SKM-1 treated with dmso at 0.1 percent for 144 hours (cell line): ENCODE data around the gene DYNC1I1.

ENCODE experiments used
- DNase-seq: peaks from one replicate; lab custom pipeline; 2025; ENCODE audit not compliant: unreplicated experiment; lab: John Stamatoyannopoulos, UW

DYNC1I1 gene

GRCh38 chr7:96126382-96126781 lies 354.0 kb downstream of the DYNC1I1 start:
- DNase-seq: no peak

- no peak for DNase-seq
Measured at GRCh38 chr7:96127746-96128145, 355.4 kb downstream of the DYNC1I1 start.

GRCh38 chr7:96131525-96131924 lies 359.2 kb downstream of the DYNC1I1 start:
- DNase-seq: no peak

GRCh38 chr7:96135241-96135640 lies 362.9 kb downstream of the DYNC1I1 start:
- no peak for DNase-seq

- no peak for DNase-seq
Measured at GRCh38 chr7:96136600-96137239, 364.4 kb downstream of the DYNC1I1 start.

- DNase-seq: no peak
Measured at GRCh38 chr7:96143495-96144259, 371.3 kb downstream of the DYNC1I1 start.

GRCh38 chr7:96144260-96144526 lies 371.8 kb downstream of the DYNC1I1 start:
- DNase-seq: no peak
